Measurements from ENCODE around the gene ALKBH8. TPM values are rescaled to one million over a fixed set of nuclear protein-coding genes. Genes with fewer than 3 reads are reported as not detected.

ALKBH8 gene
- total and polyA plus RNA-seq, 2 of the 4 experiments (the other 2 are of a cell fraction) = 3.0 to 6.6 TPM

- no peak for DNase-seq
- Histone ChIP-seq H2BK5ac (ENCODE audit: low read depth, low read length, poor library complexity, severe bottlenecking) (no peak overlapping the region), H3K9ac (ENCODE audit: low read depth, low read length) (no peak overlapping the region), H2BK15ac (ENCODE audit: low read depth, low read length) (no peak overlapping the region), H4K91ac (ENCODE audit: insufficient read depth, low read depth, low read length) (no peak overlapping the region), H3K27ac (ENCODE audit: insufficient read depth, low read length) (no peak overlapping the region), H3K4me3 (ENCODE audit: insufficient read depth, low read depth, low read length) (no peak overlapping the region), H3K9me3 (ENCODE audit: control insufficient read depth, insufficient read depth, low read length) (no peaks in the 10 kb centered on the region), H3K14ac (replicated peaks; ENCODE audit: low read depth, low read length) (no peak overlapping the region), H3K18ac (ENCODE audit: low read depth, low read length) (no peak overlapping the region), H2AK5ac (ENCODE audit: low read depth, low read length) (no peak overlapping the region), H2BK20ac (ENCODE audit: low read depth, low read length) (no peak overlapping the region), H3K56ac (ENCODE audit: extremely low read depth, insufficient read depth, low read length) (no peak overlapping the region), H3K9me1 (ENCODE audit: insufficient read depth, low read length) (no peaks in the 10 kb centered on the region), H3K79me1 (ENCODE audit: low read depth in 1 of 2, low read length in 2 of 2) (no peaks in the 10 kb centered on the region), H3K4ac (ENCODE audit: low read depth, low read length) (no peak overlapping the region), H3K23ac (ENCODE audit: low read depth, low read length) (no peak overlapping the region), H3K4me2 (ENCODE audit: low read depth, low read length) (no peak overlapping the region), H2AK9ac (replicated peaks; ENCODE audit: low read depth, low read length, poor library complexity) (no peak overlapping the region), H3K36me3 (ENCODE audit: control insufficient read depth, insufficient read depth, low read length) (no peaks in the 10 kb centered on the region), H4K20me1 (ENCODE audit: insufficient read depth, low read length) (no peaks in the 10 kb centered on the region), H2BK120ac (ENCODE audit: low read depth, low read length) (no peak overlapping the region), H4K5ac (ENCODE audit: low read depth, low read length) (no peak overlapping the region), H3K4me1 (ENCODE audit: control insufficient read depth, insufficient read depth, low read length) (no peaks in the 10 kb centered on the region), H4K8ac (ENCODE audit: low read depth in 2 of 2, low read length in 2 of 2) (no peak overlapping the region), H2AFZ (replicated peaks; ENCODE audit: low read length, poor library complexity) (no peak overlapping the region), H3K27me3 (ENCODE audit: control insufficient read depth, insufficient read depth, low read length) (peaks cover 6% of the 10 kb centered on the region; the same call in 1 of the 2 replicates)
- dilution Hi-C loops (cut with HindIII; ENCODE audit: low sequenced_read_pairs, unreplicated experiment) = no loop called here
- no CpG with 5 or more reads among the region's 2 CpGs for WGBS, 2 experiments (ENCODE audit: extremely low coverage in 2 of 2, insufficient read length in 1 of 2)
- CTCF ChIA-PET = interaction anchor here (0.6 to 1.1 kb wide), 3 partner anchors 8 to 86 kb away, joined by 4 to 6 read pairs (median 4); no protein-coding TSS in a partner anchor
- POLR2A ChIA-PET (ENCODE audit: unreplicated experiment) = no interaction called here
- no TSS peak for BruUV-seq (replicated peaks)
- intact Hi-C loops (cut with micrococcal nuclease) = loop anchor here (5.0 kb wide), 1 partner anchor 53 kb away; no protein-coding TSS in a partner anchor
- in situ Hi-C loops (cut with MboI; ENCODE audit: low sequenced_read_pairs) = no loop called here
- TF ChIP-seq MAZ (IDR thresholded peaks at IDR 0.05; ENCODE audit: borderline replicate concordance, low read depth, low read length) = no peak
- TF ChIP-seq RCOR1 (IDR thresholded peaks at IDR 0.05; ENCODE audit: insufficient replicate concordance, low read length) = no peak
- TF ChIP-seq MXI1 (IDR thresholded peaks at IDR 0.05; ENCODE audit: borderline replicate concordance, low read depth, low read length) = no peak
- TF ChIP-seq SMC3 (IDR thresholded peaks at IDR 0.05; ENCODE audit: low read depth, low read length) = no peak
- ATAC-seq (ENCODE audit: low read depth) = no peak
Measured at GRCh38 chr11:107608809-107609208, 43.3 kb upstream of the ALKBH8 start.
